Ectodermal cell (in vitro differentiated cells): ENCODE data around the gene TMEM186. TPM values are rescaled to one million over a fixed set of nuclear protein-coding genes. Genes with fewer than 3 reads are reported as not detected.
"Not testable (repeated sequence)": the region's sequence is repeated elsewhere in the genome, so short reads cannot be mapped to it uniquely, and the experiment has no call there.

Source experiments
- H3K27ac ChIP-seq: 2 replicates; pipeline ENCODE4 v1.7.0; 2013; ENCODE audit warnings: mild to moderate bottlenecking, low read depth, low read length; ENCODE audit not compliant: insufficient read depth, poor library complexity, severe bottlenecking
- H3K27me3 ChIP-seq: 2 replicates; pipeline ENCODE4 v1.7.0; 2013; ENCODE audit warnings: mild to moderate bottlenecking, low read length; ENCODE audit not compliant: insufficient read depth, control insufficient read depth, poor library complexity, severe bottlenecking
- H3K36me3 ChIP-seq: one replicate; pipeline ENCODE4 v1.7.0; 2013; ENCODE audit warnings: low read length; ENCODE audit not compliant: control insufficient read depth, insufficient read depth
- H3K4me1 ChIP-seq: one replicate; pipeline ENCODE4 v1.7.0; 2013; ENCODE audit warnings: low read length; ENCODE audit not compliant: control insufficient read depth, insufficient read depth
- H3K4me3 ChIP-seq: 2 replicates; pipeline ENCODE4 v1.7.0; 2013; ENCODE audit warnings: low read depth, low read length, control low read depth; ENCODE audit not compliant: insufficient read depth
- H3K9me3 ChIP-seq: 2 replicates; pipeline ENCODE4 v1.7.0; 2013; ENCODE audit warnings: mild to moderate bottlenecking, low read length, moderate library complexity; ENCODE audit not compliant: control insufficient read depth
- WGBS, 2 experiments: methylation state at CpG; one replicate each; pipeline ENCODE4 v1.1.7; 2013; ENCODE audit warnings: missing lambda C conversion rate in 2 of 2; 5-methylcytosine and 5-hydroxymethylcytosine counted together
- polyA plus RNA-seq, 4 experiments: library from polyadenylated mRNA; stranded (reverse); fragments of 50-300 nt; gene quantifications; one replicate each; pipeline ENCODE4 v1.2.3, GENCODE V29; 2013

TMEM186 gene
- polyA plus RNA-seq (2013, experiment 1 of 4): 12.4 TPM
- polyA plus RNA-seq (2013, experiment 2 of 4): 13.1 TPM
- polyA plus RNA-seq (2013, experiment 3 of 4): 8.6 TPM
- 10.5 TPM for polyA plus RNA-seq (2013, experiment 4 of 4)

GRCh38 chr16:8797364-8798173 is at the start of gene TMEM186, which contains the start of gene PMM2:
Gene TMEM186 (minus strand): TSS chr16:8797639. CDS start chr16:8797614, 25 bp downstream.
Gene PMM2 (plus strand): TSS chr16:8797839. CDS start chr16:8797883, 44 bp downstream.
- WGBS, 2 experiments: 0 to 1% methylated on average over 61 of the region's 61 CpGs
- Histone ChIP-seq H3K27ac (no peak within 1 kb of the TSS), H3K36me3 (no peaks in the 10 kb centered on the region), H3K27me3 (no peaks in the 10 kb centered on the region), H3K4me3 (peak within 1 kb of the TSS; percentile 96), H3K9me3 (no peaks in the 10 kb centered on the region), H3K4me1 (peaks cover 19% of the 10 kb centered on the region)

DNA sequence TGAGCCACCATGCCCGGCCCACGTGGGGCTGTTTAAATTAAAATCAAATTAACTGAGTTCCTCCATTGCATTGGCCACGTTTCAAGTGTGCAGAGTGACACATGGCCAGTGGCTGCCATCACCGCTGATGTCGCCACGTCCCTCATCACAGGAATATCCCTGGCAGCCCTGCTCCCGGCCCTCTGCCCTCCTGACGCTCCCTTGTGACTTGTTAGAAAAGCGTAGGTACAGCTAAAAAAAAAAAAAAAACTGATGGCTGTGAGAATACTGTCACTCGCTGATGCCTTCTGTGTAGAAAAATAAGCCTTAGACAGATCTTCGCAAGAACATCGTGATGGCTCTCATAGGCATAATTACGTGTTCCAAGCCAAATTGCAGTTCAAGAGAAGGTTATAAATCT is 49.7 kb upstream of the TMEM186 start:
- Histone ChIP-seq H3K27ac (no peak overlapping the region), H3K27me3 (no peaks in the 10 kb centered on the region), H3K9me3 (no peaks in the 10 kb centered on the region), H3K36me3 (no peaks in the 10 kb centered on the region), H3K4me3 (no peak overlapping the region), H3K4me1 (no peaks in the 10 kb centered on the region)
- WGBS, 2 experiments: 95 to 96% methylated on average over 13 of the region's 13 CpGs

GRCh38 chr16:8846401-8846932 is 49.0 kb upstream of the TMEM186 start:
- Histone ChIP-seq H3K27me3 (no peaks in the 10 kb centered on the region), H3K36me3 (no peaks in the 10 kb centered on the region), H3K4me1 (no peaks in the 10 kb centered on the region), H3K9me3 (no peaks in the 10 kb centered on the region), H3K27ac (no peak overlapping the region), H3K4me3 (no peak overlapping the region)
- 85 to 88% methylated on average over 10 of the region's 10 CpGs for WGBS, 2 experiments

- H3K36me3 ChIP-seq: no peaks in the 10 kb centered on the region
- no peaks in the 10 kb centered on the region for H3K27me3 ChIP-seq
- H3K4me3 ChIP-seq: no peak overlapping the region
- 94 to 96% methylated on average over 7 of the region's 7 CpGs for WGBS, 2 experiments
- H3K9me3 ChIP-seq: no peaks in the 10 kb centered on the region
- no peak overlapping the region for H3K27ac ChIP-seq
- no peaks in the 10 kb centered on the region for H3K4me1 ChIP-seq
These were observed 48.4 kb upstream of the TMEM186 start for GRCh38 chr16:8845699-8846298.

DNA sequence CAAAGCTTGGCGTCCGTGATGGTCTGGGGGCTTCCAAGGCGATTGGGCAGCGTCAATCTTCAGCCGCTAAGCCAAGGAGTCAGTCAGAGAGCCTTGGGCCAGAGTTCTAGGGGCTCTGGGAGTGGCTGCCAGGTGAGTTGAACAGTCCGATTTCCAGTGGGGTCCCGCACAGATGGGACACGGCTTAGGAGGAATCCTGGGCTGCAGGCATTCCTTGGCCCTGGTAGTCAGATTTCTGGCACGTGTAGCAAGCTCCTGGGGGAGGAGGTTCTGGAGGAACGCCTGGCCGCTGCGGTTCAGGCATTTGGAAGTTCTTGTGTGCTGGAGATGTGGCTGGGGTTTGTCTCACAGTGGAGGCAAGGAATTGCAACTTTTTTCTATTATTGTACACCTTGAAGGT is 45.9 kb upstream of the TMEM186 start:
- not testable (repeated sequence) for H3K36me3 ChIP-seq, H3K4me1 ChIP-seq, H3K4me3 ChIP-seq, H3K9me3 ChIP-seq, H3K27me3 ChIP-seq, H3K27ac ChIP-seq
- 94 to 97% methylated on average over 5 of the region's 12 CpGs for WGBS, 2 experiments

GRCh38 chr16:8842016-8842415 is 44.6 kb upstream of the TMEM186 start:
- WGBS, 2 experiments: 70 to 72% methylated on average over 4 of the region's 4 CpGs
- not testable (repeated sequence) for H3K27me3 ChIP-seq, H3K4me1 ChIP-seq, H3K27ac ChIP-seq, H3K9me3 ChIP-seq, H3K36me3 ChIP-seq, H3K4me3 ChIP-seq

DNA sequence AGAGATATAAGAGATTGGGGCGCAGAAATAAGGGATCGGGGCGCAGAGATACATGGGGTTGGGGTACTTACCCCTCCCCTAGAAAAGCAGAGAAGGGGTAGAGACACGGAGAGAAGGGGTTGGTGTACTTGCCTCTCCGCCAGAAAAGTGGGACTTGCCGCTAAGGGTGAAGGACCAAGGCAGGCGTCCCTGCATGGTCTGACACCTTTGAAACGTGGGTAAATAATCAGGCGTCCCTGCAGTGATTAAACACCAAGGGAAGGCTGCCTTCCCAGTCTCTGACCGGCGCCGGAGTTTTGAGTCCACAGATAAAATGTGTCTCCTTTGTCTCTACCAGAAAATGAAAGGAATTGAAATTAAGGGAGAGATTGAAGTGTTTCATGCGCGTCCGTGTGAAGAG is 40.2 kb upstream of the TMEM186 start:
- not testable (repeated sequence) for H3K4me3 ChIP-seq, H3K4me1 ChIP-seq, H3K27ac ChIP-seq, H3K36me3 ChIP-seq, H3K27me3 ChIP-seq, H3K9me3 ChIP-seq
- 92 to 93% methylated on average over 15 of the region's 15 CpGs for WGBS, 2 experiments

DNA sequence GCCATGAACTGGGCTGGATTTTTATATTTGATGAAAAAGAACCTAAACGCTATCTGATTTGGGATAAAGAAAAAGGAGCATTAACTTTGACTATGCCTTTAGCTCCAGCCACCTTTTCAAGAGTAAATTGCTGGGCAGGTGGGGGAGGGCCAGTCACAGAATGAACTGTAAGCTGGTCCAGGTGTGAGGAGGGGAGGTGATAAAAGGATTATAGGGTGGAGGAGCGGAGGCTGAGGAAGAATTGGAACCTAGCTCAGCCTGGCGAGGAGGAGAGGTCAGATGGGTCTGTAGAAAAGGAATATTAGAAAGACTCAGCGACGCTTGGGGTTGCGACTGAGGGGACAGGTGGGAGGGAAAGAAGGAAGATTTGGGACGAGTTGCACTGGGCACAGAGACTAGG is 39.4 kb upstream of the TMEM186 start:
- H3K27ac ChIP-seq, H3K9me3 ChIP-seq, H3K36me3 ChIP-seq, H3K27me3 ChIP-seq, H3K4me1 ChIP-seq, H3K4me3 ChIP-seq: not testable (repeated sequence)
- 36 to 60% methylated on average over 6 to 7 of the region's 7 CpGs for WGBS, 2 experiments

DNA sequence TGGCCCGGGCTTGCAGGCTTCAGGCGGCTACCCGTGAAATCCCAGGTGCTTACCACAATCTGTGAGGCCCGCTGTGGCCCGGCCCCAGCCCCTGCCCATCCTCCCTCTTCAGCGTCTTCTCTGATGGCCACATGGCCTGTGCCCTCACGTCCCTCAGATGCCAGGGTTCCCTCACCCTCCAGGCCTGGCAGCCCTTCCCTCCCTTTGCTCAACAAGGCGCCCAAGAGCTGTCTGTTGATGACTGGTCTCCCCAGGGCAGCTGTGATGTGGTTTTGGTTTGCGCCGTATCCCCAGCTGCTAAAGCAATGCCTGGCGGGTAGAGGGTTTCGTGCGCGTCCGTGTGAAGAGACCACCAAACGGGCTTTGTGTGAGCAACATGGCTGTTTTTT is 35.3 kb upstream of the TMEM186 start:
- H3K4me3 ChIP-seq: no peak overlapping the region
- no peaks in the 10 kb centered on the region for H3K9me3 ChIP-seq
- H3K36me3 ChIP-seq: no peaks in the 10 kb centered on the region
- peak overlapping the region; percentile 92 for H3K27ac ChIP-seq
- peaks cover 13% of the 10 kb centered on the region for H3K4me1 ChIP-seq
- 68 to 69% methylated on average over 16 of the region's 16 CpGs for WGBS, 2 experiments
- H3K27me3 ChIP-seq: no peaks in the 10 kb centered on the region
